ENCODE measurements around the gene PFN1. TPM values are rescaled to one million over a fixed set of nuclear protein-coding genes. Genes with fewer than 3 reads are reported as not detected.
A peak's percentile ranks its signal among the peaks of the same experiment; 100 is the strongest.

The PFN1 gene
- total and polyA plus RNA-seq, 10 of the 15 experiments (the other 5 are each of a cell fraction or from before 2014, with no cell fraction given) = 154 to 3,892 (median 1,918) TPM

GRCh38 chr17:4931963-4932362, 16.4 kb downstream of the PFN1 start, which contains the start of gene GP1BA (continued):
- TF ChIP-seq NFIC (IDR thresholded peaks at IDR 0.05; ENCODE audit: low read depth, low read length) (0 out of 2 replicates have a peak, but pooled peaks have one; percentile 28), MAX (IDR thresholded peaks at IDR 0.05; ENCODE audit: low read depth, low read length) (no peak), RELA (IDR thresholded peaks at IDR 0.05; ENCODE audit: borderline replicate concordance, partially characterized antibody) (peak; percentile 56)
- TF ChIP-seq, protein P1, sequence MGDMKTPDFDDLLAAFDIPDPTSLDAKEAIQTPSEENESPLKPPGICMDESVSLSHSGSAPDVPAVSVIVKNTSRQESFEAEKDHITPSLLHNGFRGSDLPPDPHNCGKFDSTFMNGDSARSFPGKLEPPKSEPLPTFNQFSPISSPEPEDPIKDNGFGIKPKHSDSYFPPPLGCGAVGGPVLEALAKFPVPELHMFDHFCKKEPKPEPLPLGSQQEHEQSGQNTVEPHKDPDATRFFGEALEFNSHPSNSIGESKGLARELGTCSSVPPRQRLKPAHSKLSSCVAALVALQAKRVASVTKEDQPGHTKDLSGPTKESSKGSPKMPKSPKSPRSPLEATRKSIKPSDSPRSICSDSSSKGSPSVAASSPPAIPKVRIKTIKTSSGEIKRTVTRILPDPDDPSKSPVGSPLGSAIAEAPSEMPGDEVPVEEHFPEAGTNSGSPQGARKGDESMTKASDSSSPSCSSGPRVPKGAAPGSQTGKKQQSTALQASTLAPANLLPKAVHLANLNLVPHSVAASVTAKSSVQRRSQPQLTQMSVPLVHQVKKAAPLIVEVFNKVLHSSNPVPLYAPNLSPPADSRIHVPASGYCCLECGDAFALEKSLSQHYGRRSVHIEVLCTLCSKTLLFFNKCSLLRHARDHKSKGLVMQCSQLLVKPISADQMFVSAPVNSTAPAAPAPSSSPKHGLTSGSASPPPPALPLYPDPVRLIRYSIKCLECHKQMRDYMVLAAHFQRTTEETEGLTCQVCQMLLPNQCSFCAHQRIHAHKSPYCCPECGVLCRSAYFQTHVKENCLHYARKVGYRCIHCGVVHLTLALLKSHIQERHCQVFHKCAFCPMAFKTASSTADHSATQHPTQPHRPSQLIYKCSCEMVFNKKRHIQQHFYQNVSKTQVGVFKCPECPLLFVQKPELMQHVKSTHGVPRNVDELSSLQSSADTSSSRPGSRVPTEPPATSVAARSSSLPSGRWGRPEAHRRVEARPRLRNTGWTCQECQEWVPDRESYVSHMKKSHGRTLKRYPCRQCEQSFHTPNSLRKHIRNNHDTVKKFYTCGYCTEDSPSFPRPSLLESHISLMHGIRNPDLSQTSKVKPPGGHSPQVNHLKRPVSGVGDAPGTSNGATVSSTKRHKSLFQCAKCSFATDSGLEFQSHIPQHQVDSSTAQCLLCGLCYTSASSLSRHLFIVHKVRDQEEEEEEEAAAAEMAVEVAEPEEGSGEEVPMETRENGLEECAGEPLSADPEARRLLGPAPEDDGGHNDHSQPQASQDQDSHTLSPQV (IDR thresholded peaks at IDR 0.05) = no peak

DNA sequence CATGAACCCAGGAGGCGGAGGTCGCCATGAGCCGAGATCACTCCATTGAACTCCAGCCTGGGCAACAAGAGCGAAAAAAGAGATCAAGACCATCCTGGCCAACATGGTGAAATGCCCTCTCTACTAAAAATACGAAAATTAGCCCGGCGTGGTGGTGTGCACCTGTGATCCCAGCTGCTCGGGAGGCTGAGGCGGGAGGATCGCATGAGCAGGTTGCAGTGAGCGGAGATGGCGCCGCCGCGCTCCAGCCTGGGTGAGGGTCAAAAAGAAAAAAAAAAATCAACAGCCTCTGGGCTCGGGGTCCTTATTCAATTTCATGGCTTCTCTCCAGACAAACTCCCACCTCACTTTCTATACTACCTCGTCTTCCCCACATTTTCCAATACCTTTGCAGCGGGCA, 19.4 kb downstream of the PFN1 start:
- in situ Hi-C loops (cut with MboI) = no loop called here
- POLR2A ChIA-PET = no interaction called here
- no TSS peak for BruUV-seq (replicated peaks)
- TF ChIP-seq ZNF274 (IDR thresholded peaks at IDR 0.05; ENCODE audit: insufficient read depth, insufficient read length) = no peak
- TF ChIP-seq TCF7 (IDR thresholded peaks at IDR 0.05; ENCODE audit: borderline replicate concordance) = no peak
- TF ChIP-seq, protein P2, sequence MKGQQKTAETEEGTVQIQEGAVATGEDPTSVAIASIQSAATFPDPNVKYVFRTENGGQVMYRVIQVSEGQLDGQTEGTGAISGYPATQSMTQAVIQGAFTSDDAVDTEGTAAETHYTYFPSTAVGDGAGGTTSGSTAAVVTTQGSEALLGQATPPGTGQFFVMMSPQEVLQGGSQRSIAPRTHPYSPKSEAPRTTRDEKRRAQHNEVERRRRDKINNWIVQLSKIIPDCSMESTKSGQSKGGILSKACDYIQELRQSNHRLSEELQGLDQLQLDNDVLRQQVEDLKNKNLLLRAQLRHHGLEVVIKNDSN (IDR thresholded peaks at IDR 0.05; ENCODE audit: borderline replicate concordance, extremely low read length, insufficient read depth, low read depth, low read length) = no peak
- TF ChIP-seq EED (IDR thresholded peaks at IDR 0.05; ENCODE audit: low read depth) = no peak
- no peak for TF ChIP-seq BHLHE40 (IDR thresholded peaks at IDR 0.05; ENCODE audit: borderline replicate concordance in 1 of 2, low read depth in 2 of 2, low read length in 1 of 2)
- no peak for TF ChIP-seq CHD4 (IDR thresholded peaks at IDR 0.05)
- no peak for TF ChIP-seq ETV6 (conservative IDR thresholded peaks at IDR 0.05 in 1 of 2, IDR thresholded peaks at IDR 0.05 in 1 of 2; ENCODE audit: borderline replicate concordance in 1 of 2, low read depth in 1 of 2)
- TF ChIP-seq SMAD1 (IDR thresholded peaks at IDR 0.05; ENCODE audit: low read depth, partially characterized antibody) = no peak
- no peak for TF ChIP-seq NFXL1 (IDR thresholded peaks at IDR 0.05; ENCODE audit: borderline replicate concordance)
- TF ChIP-seq, protein P3, sequence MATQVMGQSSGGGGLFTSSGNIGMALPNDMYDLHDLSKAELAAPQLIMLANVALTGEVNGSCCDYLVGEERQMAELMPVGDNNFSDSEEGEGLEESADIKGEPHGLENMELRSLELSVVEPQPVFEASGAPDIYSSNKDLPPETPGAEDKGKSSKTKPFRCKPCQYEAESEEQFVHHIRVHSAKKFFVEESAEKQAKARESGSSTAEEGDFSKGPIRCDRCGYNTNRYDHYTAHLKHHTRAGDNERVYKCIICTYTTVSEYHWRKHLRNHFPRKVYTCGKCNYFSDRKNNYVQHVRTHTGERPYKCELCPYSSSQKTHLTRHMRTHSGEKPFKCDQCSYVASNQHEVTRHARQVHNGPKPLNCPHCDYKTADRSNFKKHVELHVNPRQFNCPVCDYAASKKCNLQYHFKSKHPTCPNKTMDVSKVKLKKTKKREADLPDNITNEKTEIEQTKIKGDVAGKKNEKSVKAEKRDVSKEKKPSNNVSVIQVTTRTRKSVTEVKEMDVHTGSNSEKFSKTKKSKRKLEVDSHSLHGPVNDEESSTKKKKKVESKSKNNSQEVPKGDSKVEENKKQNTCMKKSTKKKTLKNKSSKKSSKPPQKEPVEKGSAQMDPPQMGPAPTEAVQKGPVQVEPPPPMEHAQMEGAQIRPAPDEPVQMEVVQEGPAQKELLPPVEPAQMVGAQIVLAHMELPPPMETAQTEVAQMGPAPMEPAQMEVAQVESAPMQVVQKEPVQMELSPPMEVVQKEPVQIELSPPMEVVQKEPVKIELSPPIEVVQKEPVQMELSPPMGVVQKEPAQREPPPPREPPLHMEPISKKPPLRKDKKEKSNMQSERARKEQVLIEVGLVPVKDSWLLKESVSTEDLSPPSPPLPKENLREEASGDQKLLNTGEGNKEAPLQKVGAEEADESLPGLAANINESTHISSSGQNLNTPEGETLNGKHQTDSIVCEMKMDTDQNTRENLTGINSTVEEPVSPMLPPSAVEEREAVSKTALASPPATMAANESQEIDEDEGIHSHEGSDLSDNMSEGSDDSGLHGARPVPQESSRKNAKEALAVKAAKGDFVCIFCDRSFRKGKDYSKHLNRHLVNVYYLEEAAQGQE (IDR thresholded peaks at IDR 0.05; ENCODE audit: low read depth, low read length) = no peak

More for the DNA sequence above, 19.4 kb downstream of the PFN1 start:
- ATAC-seq (no peak), FAIRE-seq (no peak), DNase-seq (ENCODE audit: low read depth, low spot score) (no peak)
- ChIA-PET SMC1A (ENCODE audit: uncharacterized antibody, unreplicated experiment) (no interaction called here), RAD21 (ENCODE audit: unreplicated experiment) (no interaction called here), CTCF (interaction anchor here (1.0 kb wide), 1 partner anchor 20 kb away, joined by 3 read pairs; no protein-coding TSS in a partner anchor)
- Histone ChIP-seq H3K4me3 (no peak overlapping the region), H3K27me3 (replicated peaks in 1 of 2; ENCODE audit: control insufficient read depth in 2 of 2, insufficient read depth in 2 of 2, low read length in 1 of 2) (no peaks in the 10 kb centered on the region), H3K4me1 (ENCODE audit: control insufficient read depth, insufficient read depth, low read length) (peaks cover 13% of the 10 kb centered on the region), H3K79me2 (ENCODE audit: control insufficient read depth, insufficient read depth, low read length) (no peaks in the 10 kb centered on the region), H3K27ac (ENCODE audit: control insufficient read depth, insufficient read depth) (no peak overlapping the region), H4K20me1 (ENCODE audit: control insufficient read depth, insufficient read depth) (no peaks in the 10 kb centered on the region), H3K4me2 (ENCODE audit: control insufficient read depth, insufficient read depth) (no peak overlapping the region), H2AFZ (ENCODE audit: control insufficient read depth, low read depth, low read length) (no peak overlapping the region), H3K9ac (ENCODE audit: control insufficient read depth, insufficient read depth, low read length) (no peak overlapping the region), H3K36me3 (ENCODE audit: control insufficient read depth in 2 of 2, insufficient read depth in 2 of 2, low read length in 1 of 2) (no peaks in the 10 kb centered on the region; a peak in 1 of 4 replicates), H3K9me3 (replicated peaks; ENCODE audit: control insufficient read depth, insufficient read depth, low read length) (no peaks in the 10 kb centered on the region)
- intact Hi-C loops (cut with micrococcal nuclease; ENCODE audit: unreplicated experiment) = no loop called here
- 98% methylated on average over 18 of the region's 18 CpGs for WGBS (ENCODE audit: insufficient coverage, insufficient replicate concordance, low lambda C conversion rate, missing lambda C conversion rate)

Data from GM12878 (cell line).